Activated CD8-positive, alpha-beta memory T cell treated with anti-CD3 and anti-CD28 coated beads for 1 hour (primary cell): Measurements from ENCODE around the gene TRPV6.

ENCODE experiments used
- DNase-seq, 2 donors: peaks; one replicate each; pipeline ENCODE4 v3.0.0-alpha.2; 2020; ENCODE audit warnings: low read depth in 1 of 2; ENCODE audit errors: extremely low read depth in 1 of 2

The TRPV6 gene

GRCh38 chr7:142885311-142886230 is at the start of gene TRPV6:
TSS of gene TRPV6 (minus strand) at chr7:142885745.
- no peak for DNase-seq

DNA sequence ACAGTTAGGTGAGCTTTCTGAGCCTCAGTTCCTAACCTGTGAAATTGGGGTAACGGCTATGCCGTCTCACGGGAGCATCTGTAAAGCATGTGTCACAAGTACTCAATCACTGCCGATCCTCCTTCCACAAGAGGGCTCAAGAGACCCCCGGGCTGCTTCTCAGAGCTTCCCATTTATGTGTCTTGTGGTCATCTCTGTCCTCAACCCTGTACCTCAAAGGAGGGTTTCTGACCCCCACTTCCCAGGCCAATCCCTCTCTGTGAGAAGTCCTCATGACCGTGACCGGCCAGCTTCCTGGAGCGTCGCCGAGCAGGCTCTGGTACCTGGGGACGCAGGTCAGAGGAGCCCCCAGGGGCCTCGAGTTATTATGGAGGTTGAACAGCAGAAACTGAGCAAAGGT is 48.5 kb upstream of the TRPV6 start:
- no peak for DNase-seq

DNA sequence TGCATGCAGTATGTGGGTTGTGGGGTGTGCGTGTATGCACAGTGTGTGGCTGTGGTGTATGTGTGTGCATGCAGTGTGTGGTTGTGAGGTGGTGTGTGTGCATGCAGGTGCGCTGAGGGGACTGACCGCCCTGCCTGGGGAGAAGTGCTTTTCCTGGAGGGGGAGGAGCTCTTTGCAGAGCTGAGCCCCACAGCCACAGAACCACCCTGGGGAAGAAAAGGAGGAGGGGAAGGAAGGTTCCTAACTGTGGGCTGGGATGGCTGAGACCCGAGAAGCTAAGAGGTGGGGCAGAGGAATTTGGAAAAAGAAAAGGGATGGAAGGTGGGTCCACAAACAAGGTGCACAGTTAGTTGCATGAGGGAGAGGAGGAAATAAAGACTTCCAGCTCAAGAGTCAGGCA is 48.1 kb upstream of the TRPV6 start, which contains the start of gene TRPV5:
Gene TRPV5, minus strand, starts transcription at position 123 of the 400 bp plus-strand sequence. CDS start 287 bp downstream, outside the sequence.
- DNase-seq: no peak

DNA sequence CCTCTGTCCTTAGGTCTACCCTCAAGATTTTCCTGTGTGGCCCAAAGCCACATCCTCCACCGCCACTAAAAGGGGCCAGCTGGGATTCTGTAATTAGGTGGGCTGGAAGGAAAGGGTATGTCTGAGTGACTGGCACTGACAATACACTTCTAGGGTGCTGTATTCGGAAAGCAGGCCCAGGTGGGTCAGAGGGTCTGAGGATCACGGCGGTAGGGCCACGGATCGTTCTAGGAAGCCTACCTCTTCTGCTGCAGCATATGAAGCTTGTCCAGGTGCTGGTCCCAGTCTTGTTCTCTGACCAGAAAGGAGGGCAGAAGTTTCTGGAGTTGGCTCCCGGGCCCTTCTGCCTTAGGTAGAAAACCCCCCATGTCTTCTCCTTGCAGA is 47.5 kb upstream of the TRPV6 start:
- DNase-seq: no peak

DNA sequence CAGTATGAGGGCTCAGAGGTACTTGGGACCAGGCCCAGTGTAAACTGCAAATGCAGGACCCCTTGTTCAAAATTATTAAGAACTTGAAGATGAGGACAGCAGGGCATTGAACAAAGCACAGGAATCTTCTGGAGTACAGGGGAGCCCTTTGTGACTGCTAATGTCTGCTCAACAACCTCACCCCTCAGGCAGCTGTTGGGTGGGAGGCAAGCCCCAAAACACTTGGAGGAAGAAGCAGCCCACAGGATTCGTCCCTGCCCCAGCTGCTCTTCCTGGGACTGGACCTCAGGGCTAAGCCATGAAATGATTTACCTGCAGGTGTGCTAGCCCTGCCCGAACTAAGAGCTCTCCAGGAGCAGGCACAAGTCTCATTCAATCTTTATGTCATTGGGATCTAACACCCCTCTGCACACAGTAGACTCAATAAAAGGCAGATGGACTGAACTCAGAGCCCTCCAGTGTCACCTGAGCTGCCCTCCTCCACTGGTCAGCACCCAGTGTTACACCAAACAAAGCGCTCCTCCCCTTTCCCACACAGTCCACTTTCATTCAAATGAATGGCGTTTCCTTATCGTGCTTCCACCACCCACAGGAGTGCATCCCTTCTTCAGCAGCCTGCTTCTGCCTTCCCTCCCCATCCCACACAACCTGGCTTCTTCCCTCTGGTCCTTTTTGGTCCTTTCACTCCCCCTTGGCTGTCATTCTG is 47.0 kb upstream of the TRPV6 start:
- DNase-seq: no peak

DNA sequence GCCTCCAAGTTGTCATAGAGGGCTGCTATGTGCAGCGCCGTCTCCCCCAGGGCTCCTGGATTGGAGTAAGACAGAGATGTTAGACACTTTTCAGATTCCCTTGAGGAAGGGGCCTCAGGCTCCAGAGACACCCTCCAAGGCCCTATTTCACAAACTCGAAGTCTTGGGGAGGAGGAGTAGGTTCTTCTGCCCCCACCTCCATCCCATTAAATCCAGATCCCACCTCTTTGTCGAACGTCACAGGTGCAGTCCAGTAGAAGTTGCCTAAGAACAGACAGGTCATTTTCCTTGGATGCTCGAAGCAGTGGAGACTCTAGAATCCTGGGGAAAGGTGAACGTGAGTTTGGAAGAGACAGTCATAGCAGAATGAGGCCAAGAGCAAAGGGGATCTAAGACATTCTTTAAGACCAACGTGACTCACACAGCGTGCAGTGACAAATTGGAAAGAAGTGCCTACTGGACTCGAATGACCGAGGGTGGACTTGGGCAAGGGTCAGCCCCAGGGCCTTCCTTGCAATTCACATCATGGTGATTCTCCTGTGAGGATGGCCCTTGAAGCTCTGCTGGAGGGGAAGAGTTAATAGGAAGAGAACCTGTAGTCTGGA is 44.7 kb upstream of the TRPV6 start:
- DNase-seq: no peak

DNA sequence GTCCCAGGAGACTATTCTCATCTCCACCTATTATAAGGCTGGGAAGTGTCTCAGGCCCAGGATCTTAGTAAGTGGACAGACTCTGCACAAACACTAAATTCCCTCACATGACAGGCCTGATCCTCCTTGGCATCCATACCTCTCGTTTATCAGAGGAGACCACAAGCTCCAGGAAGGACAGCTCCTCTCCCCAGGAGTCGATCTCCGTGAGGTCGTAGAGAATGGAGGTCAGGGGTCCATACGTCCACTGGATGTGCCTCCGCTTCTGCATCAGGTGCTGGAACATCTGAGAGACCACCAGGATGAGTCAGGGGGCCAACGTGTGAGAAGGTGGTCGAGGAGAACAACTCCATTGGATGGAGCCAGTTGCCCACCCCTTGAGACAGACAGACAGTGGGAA is 42.4 kb upstream of the TRPV6 start:
- no peak for DNase-seq

DNA sequence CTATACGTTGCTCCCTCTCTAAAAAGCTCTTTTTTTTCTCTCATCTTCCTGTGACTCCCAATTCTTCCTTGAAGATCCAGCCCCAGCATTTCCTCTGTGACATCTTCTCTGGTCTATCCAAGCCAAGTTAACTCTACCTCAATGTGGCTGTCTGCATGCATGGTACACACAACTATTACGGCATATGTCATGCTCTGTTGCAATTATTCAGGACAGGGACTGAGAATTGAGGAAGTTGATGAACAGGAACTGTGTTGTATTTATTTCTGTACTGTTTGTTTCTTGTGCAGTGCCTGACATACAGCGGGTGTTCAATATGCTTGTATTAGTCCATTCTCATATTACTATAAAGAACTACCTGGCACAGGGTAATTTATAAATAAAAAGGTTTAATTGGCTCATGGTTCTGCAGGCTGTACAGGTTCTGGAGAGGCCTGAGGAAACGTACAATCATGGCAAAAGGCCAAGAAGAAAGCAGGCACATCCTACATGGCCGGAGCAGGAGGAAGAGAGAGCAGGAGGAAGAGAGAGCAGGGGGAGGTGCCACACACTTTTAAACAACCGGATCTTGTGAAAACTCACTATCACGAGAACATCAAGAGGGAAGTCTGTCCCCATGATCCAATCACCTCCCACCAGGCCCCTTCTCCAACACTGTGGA is 41.7 kb upstream of the TRPV6 start:
- no peak for DNase-seq

DNA sequence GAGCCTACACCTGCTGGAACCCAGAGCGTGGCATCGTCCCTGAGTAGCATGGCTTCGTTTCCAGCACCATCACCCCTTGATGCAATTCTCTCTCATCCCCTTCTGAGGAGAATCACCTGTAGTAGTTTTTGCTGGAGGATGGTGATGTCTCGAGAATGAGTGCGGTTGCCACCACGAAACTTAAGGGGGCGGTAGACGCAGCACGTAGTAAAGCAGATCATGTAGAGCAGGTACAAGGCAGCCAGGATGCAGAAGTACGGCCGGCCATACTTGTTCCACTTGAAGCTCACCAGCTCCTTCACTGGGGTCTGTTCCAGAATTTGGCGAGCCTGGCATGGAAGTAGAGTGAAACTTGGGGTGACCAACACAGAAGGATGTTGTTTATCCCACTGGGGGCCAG is 39.9 kb upstream of the TRPV6 start:
- DNase-seq: no peak

DNA sequence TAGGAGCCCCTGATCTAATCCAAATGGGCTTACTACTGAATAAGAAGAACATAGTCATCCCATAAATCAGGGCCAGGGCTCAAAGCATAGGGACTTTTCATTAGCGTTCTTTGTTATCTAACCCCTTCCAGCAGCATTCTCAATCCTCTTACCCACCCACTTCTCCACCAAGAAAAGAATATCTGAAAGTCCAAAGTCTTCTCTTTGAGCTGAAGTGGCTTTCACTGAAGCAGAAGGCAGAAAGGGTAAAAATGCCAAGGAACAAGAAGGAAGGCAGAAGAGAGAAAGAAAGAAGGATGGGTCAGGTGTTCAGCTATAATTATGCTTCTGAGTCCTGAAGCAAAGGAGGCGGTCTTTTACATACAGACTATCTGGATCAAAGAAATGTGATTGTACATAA is 37.8 kb upstream of the TRPV6 start:
- DNase-seq: no peak

GRCh38 chr7:142919656-142920055 is 34.1 kb upstream of the TRPV6 start:
- DNase-seq: no peak

GRCh38 chr7:142918901-142919300 is 33.4 kb upstream of the TRPV6 start:
- no peak for DNase-seq

GRCh38 chr7:142917447-142917846 is 31.9 kb upstream of the TRPV6 start:
- DNase-seq: no peak

DNA sequence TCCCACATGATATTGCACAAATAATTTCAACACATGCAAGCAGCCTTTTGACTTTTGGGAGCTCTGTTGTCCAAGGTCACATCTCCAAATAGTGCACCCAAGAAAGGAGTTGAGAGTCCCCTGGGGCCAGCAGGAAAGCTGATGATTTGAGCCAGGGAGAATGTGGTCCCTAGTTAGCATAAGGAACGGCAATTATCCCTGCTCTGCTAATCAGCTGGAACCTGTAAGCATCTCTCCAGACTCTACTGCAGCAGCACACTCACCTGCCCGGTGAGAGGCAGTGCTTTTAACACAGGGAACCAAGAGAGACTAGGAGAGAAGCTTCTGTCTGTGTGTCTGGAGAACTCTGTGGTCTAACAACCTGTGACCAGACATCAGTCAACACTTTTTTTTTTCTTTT is 31.0 kb upstream of the TRPV6 start:
- no peak for DNase-seq

- no peak for DNase-seq
Observed at GRCh38 chr7:142915315-142915714, 29.8 kb upstream of the TRPV6 start.

GRCh38 chr7:142914121-142914520 is 28.6 kb upstream of the TRPV6 start:
- no peak for DNase-seq

- DNase-seq: no peak
Observed at GRCh38 chr7:142913566-142913965, 28.0 kb upstream of the TRPV6 start.

- no peak for DNase-seq
Observed at GRCh38 chr7:142913051-142913450, 27.5 kb upstream of the TRPV6 start.

DNA sequence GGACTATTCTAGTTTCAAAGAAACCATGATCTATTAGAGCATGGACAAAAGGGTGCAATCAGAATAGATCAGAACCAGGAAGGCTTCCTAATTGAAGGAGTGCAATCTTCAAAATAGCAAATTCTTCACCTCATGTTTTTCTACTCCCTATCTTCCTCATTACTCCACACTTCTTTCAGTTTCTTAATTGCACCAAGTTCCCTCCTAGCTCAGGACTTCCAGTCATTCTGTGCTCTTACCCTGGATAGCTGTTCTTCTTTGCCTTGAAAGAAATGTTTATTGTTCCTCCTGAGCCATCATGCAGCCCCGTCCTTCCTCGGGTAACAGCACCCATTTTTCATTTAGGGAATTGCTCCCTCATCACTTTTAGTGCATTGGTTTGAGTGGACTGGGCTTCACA is 24.9 kb upstream of the TRPV6 start:
- DNase-seq: no peak

- DNase-seq: no peak
Observed at GRCh38 chr7:142910031-142910433, 24.5 kb upstream of the TRPV6 start.
